H9 (cell line): ENCODE data around the gene TXNDC8. TPM values are rescaled to one million over a fixed set of nuclear protein-coding genes. Genes with fewer than 3 reads are reported as not detected.

Experiments used
- DNase-seq: peaks from one replicate; pipeline ENCODE4 v3.0.0-alpha.2; 2017
- H2AFZ ChIP-seq: one replicate; pipeline ENCODE4 v1.6.1; 2013; ENCODE audit warnings: mild to moderate bottlenecking, low read length, control low read depth, moderate library complexity
- H2AK5ac ChIP-seq: 2 replicates; pipeline ENCODE4 v1.6.1; 2013; ENCODE audit warnings: low read length, control low read depth, mixed read lengths; ENCODE audit not compliant: insufficient read length
- H2BK120ac ChIP-seq: one replicate; pipeline ENCODE4 v1.6.1; 2013; ENCODE audit warnings: low read depth, mild to moderate bottlenecking, low read length, control low read depth, inconsistent platforms; ENCODE audit not compliant: poor library complexity, severe bottlenecking
- H2BK12ac ChIP-seq: 2 replicates; pipeline ENCODE4 v1.6.1; 2013; ENCODE audit warnings: low read length, control low read depth, mixed read lengths, low read depth; ENCODE audit not compliant: insufficient read length
- H2BK15ac ChIP-seq: 2 replicates; pipeline ENCODE4 v1.6.1; 2013; ENCODE audit warnings: low read depth, low read length, control low read depth
- H2BK20ac ChIP-seq: one replicate; pipeline ENCODE4 v1.6.1; 2013; ENCODE audit warnings: low read depth, mild to moderate bottlenecking, low read length, control low read depth, inconsistent platforms; ENCODE audit not compliant: poor library complexity, severe bottlenecking
- H2BK5ac ChIP-seq: 2 replicates; pipeline ENCODE4 v1.6.1; 2013; ENCODE audit warnings: low read length, control low read depth, mixed read lengths; ENCODE audit not compliant: insufficient read length
- H3K14ac ChIP-seq: 2 replicates; pipeline ENCODE4 v1.6.1; 2013; ENCODE audit warnings: low read length, control low read depth; ENCODE audit not compliant: insufficient read depth
- H3K18ac ChIP-seq: 2 replicates; pipeline ENCODE4 v1.6.1; 2013; ENCODE audit warnings: low read depth, mild to moderate bottlenecking, mixed read lengths, low read length, control low read depth; ENCODE audit not compliant: insufficient read length
- H3K23ac ChIP-seq: 2 replicates; pipeline ENCODE4 v1.6.1; 2013; ENCODE audit warnings: low read length, control low read depth, mixed read lengths, low read depth; ENCODE audit not compliant: insufficient read length
- H3K23me2 ChIP-seq: 2 replicates; pipeline ENCODE4 v1.6.1; 2013; ENCODE audit warnings: low read depth, mild to moderate bottlenecking, mixed read lengths, low read length, control low read depth; ENCODE audit not compliant: insufficient read length, poor library complexity, severe bottlenecking
- H3K27ac ChIP-seq: 2 replicates; pipeline ENCODE4 v1.5.1; 2013; ENCODE audit warnings: low read length, control low read depth, mixed read lengths, low read depth; ENCODE audit not compliant: insufficient read length
- H3K27me3 ChIP-seq: 2 replicates; pipeline ENCODE4 v1.6.1; 2013; ENCODE audit warnings: low read length, control low read depth, inconsistent platforms; ENCODE audit not compliant: insufficient read depth
- H3K4ac ChIP-seq: 2 replicates; pipeline ENCODE4 v1.6.1; 2013; ENCODE audit warnings: low read depth, mild to moderate bottlenecking, control low read depth, inconsistent platforms, low read length, moderate library complexity
- H3K4me1 ChIP-seq: 2 replicates; pipeline ENCODE4 v1.6.1; 2013; ENCODE audit warnings: low read length, control low read depth, inconsistent platforms; ENCODE audit not compliant: insufficient read depth
- H3K4me2 ChIP-seq: 2 replicates; pipeline ENCODE4 v1.6.1; 2013; ENCODE audit warnings: low read length, control low read depth, mixed read lengths; ENCODE audit not compliant: insufficient read length, insufficient read depth
- H3K56ac ChIP-seq: 2 replicates; pipeline ENCODE4 v1.6.1; 2013; ENCODE audit warnings: low read depth, mild to moderate bottlenecking, mixed read lengths, low read length, control low read depth; ENCODE audit not compliant: insufficient read length
- H3K79me1 ChIP-seq: 2 replicates; pipeline ENCODE4 v1.6.1; 2013; ENCODE audit warnings: low read depth, mild to moderate bottlenecking, moderate library complexity, low read length, control low read depth, inconsistent platforms; ENCODE audit not compliant: insufficient read depth, poor library complexity, severe bottlenecking
- H3K79me2 ChIP-seq: 2 replicates; pipeline ENCODE4 v1.6.1; 2013; ENCODE audit warnings: low read length, control low read depth, inconsistent platforms; ENCODE audit not compliant: insufficient read depth
- H3K9ac ChIP-seq: 2 replicates; pipeline ENCODE4 v1.6.1; 2013; ENCODE audit warnings: low read length, control low read depth, mixed read lengths; ENCODE audit not compliant: insufficient read length; ENCODE audit errors: extremely low read depth
- H3K9me3 ChIP-seq: one replicate; pipeline ENCODE4 v1.6.1; 2013; ENCODE audit warnings: low read depth, low read length, inconsistent platforms; ENCODE audit not compliant: control insufficient read depth
- H3T11ph ChIP-seq: one replicate; pipeline ENCODE4 v1.6.1; 2013; ENCODE audit warnings: mild to moderate bottlenecking, low read length, control low read depth, inconsistent platforms
- H4K20me1 ChIP-seq: one replicate; pipeline ENCODE4 v1.6.1; 2013; ENCODE audit not compliant: control insufficient read depth, insufficient read length, insufficient read depth
- H4K5ac ChIP-seq: 2 replicates; pipeline ENCODE4 v1.6.1; 2013; ENCODE audit warnings: low read depth, mild to moderate bottlenecking, mixed read lengths, low read length, control low read depth; ENCODE audit not compliant: insufficient read length
- H4K8ac ChIP-seq: replicated peaks from 2 replicates; pipeline ENCODE4 v1.6.1; 2013; ENCODE audit warnings: low read length, control low read depth, mixed read lengths, low read depth; ENCODE audit not compliant: insufficient read length
- H4K91ac ChIP-seq: 2 replicates; pipeline ENCODE4 v1.6.1; 2013; ENCODE audit warnings: low read depth, mild to moderate bottlenecking, moderate library complexity, mixed read lengths, low read length, control low read depth; ENCODE audit not compliant: insufficient read length
- H3K27ac Mint-ChIP-seq, 3 experiments: 2 replicates in 2 of 3; 3 replicates in 1 of 3; pipeline ENCODE4 v1.8.0; 2020 to 2021; ENCODE audit warnings: mixed read lengths in 3 of 3, mild to moderate bottlenecking in 1 of 3, moderate library complexity in 1 of 3
- H3K27me3 Mint-ChIP-seq: 2 replicates; pipeline ENCODE4 v1.8.0; 2021; ENCODE audit warnings: low read depth, mild to moderate bottlenecking, moderate library complexity, mixed read lengths
- H3K36me3 Mint-ChIP-seq, 3 experiments: 2 replicates in 2 of 3; 3 replicates in 1 of 3; pipeline ENCODE4 v1.8.0; 2020 to 2021; ENCODE audit warnings: low read depth in 3 of 3, mixed read lengths in 3 of 3; ENCODE audit not compliant: insufficient read depth in 1 of 3
- H3K4me1 Mint-ChIP-seq, 2 experiments: 2 replicates each; pipeline ENCODE4 v1.8.0; 2020; ENCODE audit warnings: mixed read lengths in 2 of 2
- H3K4me3 Mint-ChIP-seq, 2 experiments: 2 replicates in 1 of 2; 3 replicates in 1 of 2; pipeline ENCODE4 v1.8.0; 2020 to 2021; ENCODE audit warnings: mild to moderate bottlenecking in 2 of 2, mixed read lengths in 2 of 2, moderate library complexity in 1 of 2
- H3K9me3 Mint-ChIP-seq, 2 experiments: 2 replicates in 1 of 2; 3 replicates in 1 of 2; pipeline ENCODE4 v1.8.0; 2020; ENCODE audit warnings: mild to moderate bottlenecking in 2 of 2, mixed read lengths in 2 of 2, moderate library complexity in 1 of 2
- CTCF ChIP-seq: fragments of 200-600 bp; sonication (generic); conservative IDR thresholded peaks from 3 replicates; pipeline ENCODE4 v1.8.0; 2021; ENCODE audit warnings: antibody characterized with exemption, mild to moderate bottlenecking
- WGBS: extraction: QIAGEN DNeasy Blood & Tissue Kit; methylation state at CpG from one replicate; pipeline ENCODE4 v1.1.7; 2013; ENCODE audit warnings: missing lambda C conversion rate, low lambda C conversion rate, mixed read lengths; ENCODE audit not compliant: insufficient read length; ENCODE audit errors: extremely low coverage; 5-methylcytosine and 5-hydroxymethylcytosine counted together
- total RNA-seq: library from RNA; stranded (reverse); gene quantifications from 2 replicates; pipeline ENCODE4 v1.2.1, GENCODE V29; 2021

Gene TXNDC8
- total RNA-seq, 1 experiment from 2014 or later, result not detected

- H3K23ac ChIP-seq, result no peak overlapping the region
- Mint-ChIP-seq H3K4me3 (no peak overlapping the region), H3K27me3 (no peaks in the 10 kb centered on the region), H3K36me3 (no peaks in the 10 kb centered on the region), H3K4me1 (peaks cover 8 to 9% of the 10 kb centered on the region in 2 experiments), H3K27ac (no peak overlapping the region), H3K9me3 (no peaks in the 10 kb centered on the region)
- no peaks in the 10 kb centered on the region for H3K79me1 ChIP-seq
- H4K20me1 ChIP-seq, result no peaks in the 10 kb centered on the region
- no peak overlapping the region for H4K8ac ChIP-seq
- no peak overlapping the region for H4K91ac ChIP-seq
- no peak overlapping the region for H3K27ac ChIP-seq
- H3T11ph ChIP-seq, result no peak overlapping the region
- no peak overlapping the region for H2BK120ac ChIP-seq
- no peak for DNase-seq
- H3K4me2 ChIP-seq, result no peak overlapping the region
- no peaks in the 10 kb centered on the region for H3K79me2 ChIP-seq
- no peaks in the 10 kb centered on the region for H3K27me3 ChIP-seq
- no peak overlapping the region for H4K5ac ChIP-seq
- no peak overlapping the region for H3K18ac ChIP-seq
- H3K14ac ChIP-seq, result no peak overlapping the region
- no peak overlapping the region for H2AK5ac ChIP-seq
- whole genome bisulfite sequencing, result no CpG with 5 or more reads among the region's 4 CpGs
- H2BK20ac ChIP-seq, result no peak overlapping the region
- H3K23me2 ChIP-seq, result no peaks in the 10 kb centered on the region
- no peak overlapping the region for H3K9ac ChIP-seq
- H2BK5ac ChIP-seq, result no peak overlapping the region
- H2BK12ac ChIP-seq, result no peak overlapping the region
- no peak overlapping the region for H3K4ac ChIP-seq
- no peak overlapping the region for H2BK15ac ChIP-seq
- TF ChIP-seq CTCF, result no peak
- H3K9me3 ChIP-seq, result no peaks in the 10 kb centered on the region
- no peak overlapping the region for H2AFZ ChIP-seq
- H3K56ac ChIP-seq, result no peak overlapping the region
- no peaks in the 10 kb centered on the region for H3K4me1 ChIP-seq
Observed at GRCh38 chr9:110319781-110320492, 17.7 kb downstream of the TXNDC8 start.
